Spinal cord (tissue), 10 donors: Measurements from ENCODE around the gene PPFIBP1. TPM values are rescaled to one million over a fixed set of nuclear protein-coding genes. Genes with fewer than 3 reads are reported as not detected.
"Not testable (repeated sequence)": the region's sequence is repeated elsewhere in the genome, so short reads cannot be mapped to it uniquely, and the experiment has no call there.

Experiments
- DNase-seq, 6 donors: peaks; one replicate each; pipeline versions ENCODE4 v3.0.0 to v3.0.0-alpha.2; 2013 to 2015; ENCODE audit warnings: low spot score in 6 of 6, low read depth in 4 of 6
- H3K27ac ChIP-seq: one replicate; pipeline ENCODE4 v1.5.1; 2013; ENCODE audit warnings: low read depth, low read length, control low read depth
- H3K27me3 ChIP-seq: one replicate; pipeline ENCODE4 v1.6.1; 2013; ENCODE audit warnings: low read length; ENCODE audit not compliant: control insufficient read depth, insufficient read depth
- H3K36me3 ChIP-seq: one replicate; pipeline ENCODE4 v1.6.1; 2013; ENCODE audit warnings: low read length; ENCODE audit not compliant: control insufficient read depth, insufficient read depth
- H3K4me1 ChIP-seq: one replicate; pipeline ENCODE4 v1.6.1; 2013; ENCODE audit warnings: low read length; ENCODE audit not compliant: control insufficient read depth, insufficient read depth
- H3K4me3 ChIP-seq: one replicate; pipeline ENCODE4 v1.5.1; 2013; ENCODE audit warnings: low read depth, low read length, control low read depth
- H3K9me3 ChIP-seq: one replicate; pipeline ENCODE4 v1.6.1; 2013; ENCODE audit warnings: low read length; ENCODE audit not compliant: control insufficient read depth, insufficient read depth
- WGBS: methylation state at CpG from one replicate; pipeline ENCODE4 v1.1.5; 2013; ENCODE audit warnings: missing lambda C conversion rate; ENCODE audit not compliant: insufficient coverage; 5-methylcytosine and 5-hydroxymethylcytosine counted together
- polyA plus RNA-seq, 2 donors: library from polyadenylated mRNA; unstranded; fragments of 120-200 nt; gene quantifications; one replicate each; pipeline ENCODE4 v1.2.1, GENCODE V29; 2013; ENCODE audit not compliant: insufficient read length in 2 of 2
- total RNA-seq, 2 donors: library from RNA; depleted of rRNA in 1 of 2; stranded (reverse); fragments of 120-200 nt in 1 of 2; fragments of >200 nt in 1 of 2; gene quantifications; one replicate each; pipeline versions ENCODE4 v1.2.3 to v1.2.4, GENCODE V29; 2013 to 2014
- donor health status: healthy.

The PPFIBP1 gene
- total and polyA plus RNA-seq, 4 donors, result 30.2 to 246 (median 83.7) TPM

GRCh38 chr12:27593266-27593665 lies 69.3 kb downstream of the PPFIBP1 start:
- Histone ChIP-seq H3K27me3 (no peaks in the 10 kb centered on the region), H3K4me3 (no peak overlapping the region), H3K36me3 (no peaks in the 10 kb centered on the region), H3K9me3 (no peaks in the 10 kb centered on the region), H3K27ac (no peak overlapping the region), H3K4me1 (peaks cover 7% of the 10 kb centered on the region)
- 97% methylated on average over 3 of the region's 4 CpGs for WGBS
- no peak for DNase-seq

DNA sequence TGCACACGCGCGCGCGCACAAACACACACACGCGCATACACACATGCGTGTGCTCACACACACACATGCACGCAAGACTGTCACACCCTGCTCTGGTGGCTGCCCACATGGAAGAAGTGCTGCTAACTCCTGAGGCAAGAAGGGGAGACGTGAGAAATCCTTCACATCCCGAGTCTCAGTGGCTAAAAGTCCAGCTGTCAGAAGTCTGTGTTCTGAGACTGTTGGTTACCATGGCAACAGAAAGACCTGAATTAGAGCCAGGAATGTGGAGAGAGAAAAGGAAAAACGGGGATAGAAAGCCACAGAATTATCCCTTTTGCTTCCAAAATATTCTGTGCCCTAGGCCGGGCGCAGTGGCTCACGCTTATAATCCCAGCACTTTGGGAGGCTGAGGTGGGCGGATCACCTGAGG lies 71.2 kb downstream of the PPFIBP1 start:
- DNase-seq, result peak; percentile 68 to 95 (median 74)
- no peaks in the 10 kb centered on the region for H3K27me3 ChIP-seq
- H3K27ac ChIP-seq, result peak overlapping the region; percentile 78
- H3K36me3 ChIP-seq, result no peaks in the 10 kb centered on the region
- peaks cover 7% of the 10 kb centered on the region for H3K4me1 ChIP-seq
- H3K4me3 ChIP-seq, result no peak overlapping the region
- H3K9me3 ChIP-seq, result no peaks in the 10 kb centered on the region
- 51% methylated on average over 12 of the region's 16 CpGs for WGBS

DNA sequence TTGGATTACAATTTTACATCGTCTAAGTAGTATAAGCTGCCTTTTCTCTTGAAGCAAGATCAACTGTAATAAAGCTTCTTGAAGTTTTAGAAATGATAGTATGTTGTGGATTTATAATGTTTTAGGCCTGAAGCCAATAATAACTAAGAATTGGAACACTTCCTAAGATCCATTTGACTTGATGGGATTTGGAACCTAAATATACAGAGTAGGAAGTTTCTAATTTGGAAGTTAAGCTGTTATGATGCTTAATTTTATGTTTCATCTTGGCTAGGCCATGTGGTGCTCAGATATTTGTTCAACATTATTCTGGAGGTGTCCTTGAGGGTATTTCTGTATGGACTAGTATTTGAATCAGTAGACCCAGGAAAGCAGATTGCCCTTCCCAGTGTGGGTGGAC lies 74.9 kb downstream of the PPFIBP1 start:
- H3K27ac ChIP-seq, H3K9me3 ChIP-seq, H3K4me3 ChIP-seq, H3K36me3 ChIP-seq, H3K4me1 ChIP-seq, H3K27me3 ChIP-seq: not testable (repeated sequence)
- WGBS, result no CpG with 5 or more reads among the region's 1 CpG
- DNase-seq, result peak in 1 of 6 donors; percentile 37

- H3K9me3 ChIP-seq, H3K36me3 ChIP-seq, H3K27me3 ChIP-seq, H3K27ac ChIP-seq, H3K4me3 ChIP-seq, DNase-seq, H3K4me1 ChIP-seq: not testable (repeated sequence)
- 50% methylated on average over 1 of the region's 5 CpGs for WGBS
These were observed 77.2 kb downstream of the PPFIBP1 start for GRCh38 chr12:27601056-27601828.

DNA sequence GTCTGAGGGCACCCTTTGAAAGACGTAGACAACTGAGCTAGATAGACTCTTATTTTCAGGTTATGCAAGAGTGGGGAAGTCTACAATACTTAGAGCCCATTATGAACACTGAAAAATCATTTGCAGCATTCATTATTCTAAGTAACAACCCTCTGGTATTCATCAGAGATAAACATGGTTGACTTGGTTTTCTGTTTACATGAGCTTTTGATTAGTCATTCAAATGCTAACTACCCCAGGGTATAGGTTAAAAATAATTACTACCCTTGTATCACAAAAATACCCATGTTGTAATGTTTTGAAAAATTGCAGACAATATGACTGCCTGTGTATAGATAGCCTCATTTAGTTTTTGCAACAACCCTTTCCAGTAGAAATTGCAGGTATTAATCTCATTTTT lies 78.5 kb downstream of the PPFIBP1 start:
- no peaks in the 10 kb centered on the region for H3K9me3 ChIP-seq
- no peak overlapping the region for H3K27ac ChIP-seq
- H3K27me3 ChIP-seq, result no peaks in the 10 kb centered on the region
- no peaks in the 10 kb centered on the region for H3K36me3 ChIP-seq
- no peak overlapping the region for H3K4me3 ChIP-seq
- no peaks in the 10 kb centered on the region for H3K4me1 ChIP-seq
- DNase-seq, result no peak
- no CpG with 5 or more reads among the region's 1 CpG for WGBS

DNA sequence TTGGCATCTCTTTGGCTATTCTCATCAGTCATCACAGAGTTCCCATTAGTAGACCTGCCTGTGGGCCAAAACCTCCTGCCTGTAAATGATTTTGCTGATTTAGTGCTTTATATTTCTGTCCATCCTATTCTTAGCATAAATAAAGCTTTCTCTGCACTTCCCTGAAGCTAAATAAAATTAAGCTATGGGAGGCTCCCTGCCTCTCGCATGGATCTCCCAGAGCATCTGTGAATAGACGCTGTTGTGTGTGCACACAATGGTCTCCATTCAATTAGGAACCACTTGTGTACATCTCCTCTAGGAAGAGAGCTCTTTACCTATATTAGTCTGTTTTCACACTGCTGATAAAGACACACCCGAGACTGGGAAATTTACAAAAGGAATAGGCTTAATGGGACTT lies 80.4 kb downstream of the PPFIBP1 start:
- H3K27me3 ChIP-seq, result no peaks in the 10 kb centered on the region
- no peak overlapping the region for H3K4me3 ChIP-seq
- H3K27ac ChIP-seq, result no peak overlapping the region
- no peaks in the 10 kb centered on the region for H3K9me3 ChIP-seq
- DNase-seq, result no peak
- H3K36me3 ChIP-seq, result no peaks in the 10 kb centered on the region
- no peaks in the 10 kb centered on the region for H3K4me1 ChIP-seq
- WGBS, result 100% methylated on average over 1 of the region's 3 CpGs

DNA sequence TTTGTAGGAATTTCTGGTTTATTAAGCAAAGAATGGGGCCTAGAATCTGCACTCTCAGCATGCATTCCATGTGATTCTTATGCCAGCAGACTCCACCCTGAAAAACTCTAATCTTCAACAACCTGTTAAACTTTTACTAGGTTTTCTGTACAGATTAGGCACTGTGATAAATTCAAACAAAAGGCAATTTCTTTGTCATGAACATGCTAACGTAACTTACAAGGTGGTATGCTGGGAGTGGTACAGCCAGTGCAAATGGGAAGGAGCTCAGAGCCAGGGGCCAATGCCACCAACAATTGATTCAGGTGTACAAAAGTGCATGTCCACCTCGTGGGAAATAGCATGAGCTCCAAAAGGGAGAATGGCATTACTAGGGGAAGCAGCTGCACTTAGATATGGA lies 83.0 kb downstream of the PPFIBP1 start:
- H3K36me3 ChIP-seq, result no peaks in the 10 kb centered on the region
- WGBS, result 75% methylated on average over 1 of the region's 2 CpGs
- DNase-seq, result no peak
- no peaks in the 10 kb centered on the region for H3K4me1 ChIP-seq
- no peak overlapping the region for H3K27ac ChIP-seq
- no peaks in the 10 kb centered on the region for H3K9me3 ChIP-seq
- H3K4me3 ChIP-seq, result no peak overlapping the region
- H3K27me3 ChIP-seq, result no peaks in the 10 kb centered on the region

- no peak for DNase-seq
- Histone ChIP-seq H3K27ac (no peak overlapping the region), H3K4me1 (no peaks in the 10 kb centered on the region), H3K27me3 (no peaks in the 10 kb centered on the region), H3K4me3 (no peak overlapping the region), H3K9me3 (no peaks in the 10 kb centered on the region), H3K36me3 (no peaks in the 10 kb centered on the region)
- no CpG with 5 or more reads among the region's 4 CpGs for WGBS
These were observed 83.6 kb downstream of the PPFIBP1 start for GRCh38 chr12:27607591-27607990.

GRCh38 chr12:27608890-27609289 lies 84.9 kb downstream of the PPFIBP1 start:
- H3K9me3 ChIP-seq, result no peaks in the 10 kb centered on the region
- no peaks in the 10 kb centered on the region for H3K36me3 ChIP-seq
- WGBS, result 86% methylated on average over 5 of the region's 8 CpGs
- H3K27me3 ChIP-seq, result no peaks in the 10 kb centered on the region
- no peak overlapping the region for H3K4me3 ChIP-seq
- H3K4me1 ChIP-seq, result peaks cover 2% of the 10 kb centered on the region
- no peak for DNase-seq
- peak overlapping the region; percentile 45 for H3K27ac ChIP-seq

- peak overlapping the region; percentile 29 for H3K27ac ChIP-seq
- H3K4me3 ChIP-seq, result no peak overlapping the region
- H3K4me1 ChIP-seq, result peaks cover 5% of the 10 kb centered on the region
- H3K9me3 ChIP-seq, result no peaks in the 10 kb centered on the region
- WGBS, result no CpG with 5 or more reads among the region's 2 CpGs
- peak in 2 of 6 donors; percentile 13 to 61 for DNase-seq
- no peaks in the 10 kb centered on the region for H3K27me3 ChIP-seq
- H3K36me3 ChIP-seq, result no peaks in the 10 kb centered on the region
These were observed 86.4 kb downstream of the PPFIBP1 start for GRCh38 chr12:27610374-27610773.
